ENCODE results near the gene MUC16. TPM values are rescaled to one million over a fixed set of nuclear protein-coding genes. Genes with fewer than 3 reads are reported as not detected.

The MUC16 gene
- polyA plus RNA-seq, 1 donor: 0.03 TPM

- no peak for DNase-seq
Measured at GRCh38 chr19:9008667-9009066, 1.5 kb downstream of the MUC16 start.

- no peak for DNase-seq
Measured at GRCh38 chr19:9000933-9001332, 9.3 kb downstream of the MUC16 start.

DNA sequence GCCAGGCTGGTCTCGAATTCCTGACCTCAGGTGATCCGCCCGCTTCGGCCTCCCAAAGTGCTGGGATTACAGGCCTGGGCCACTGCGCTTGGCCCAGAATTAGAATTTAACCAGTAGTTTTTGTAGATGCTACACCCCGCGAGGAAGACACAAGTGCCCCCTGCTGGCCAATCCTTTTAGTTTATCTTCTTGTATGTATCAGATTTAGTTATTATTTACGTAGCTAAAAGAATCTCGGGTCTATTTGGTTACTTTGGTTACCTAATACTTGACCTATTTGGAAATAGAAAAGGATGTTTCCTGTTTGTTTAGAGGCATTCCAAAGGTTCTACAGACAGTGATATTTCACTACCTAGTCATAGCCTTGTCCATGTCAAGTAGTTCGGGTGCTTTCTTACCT is 22.0 kb downstream of the MUC16 start:
- no peak for DNase-seq

DNA sequence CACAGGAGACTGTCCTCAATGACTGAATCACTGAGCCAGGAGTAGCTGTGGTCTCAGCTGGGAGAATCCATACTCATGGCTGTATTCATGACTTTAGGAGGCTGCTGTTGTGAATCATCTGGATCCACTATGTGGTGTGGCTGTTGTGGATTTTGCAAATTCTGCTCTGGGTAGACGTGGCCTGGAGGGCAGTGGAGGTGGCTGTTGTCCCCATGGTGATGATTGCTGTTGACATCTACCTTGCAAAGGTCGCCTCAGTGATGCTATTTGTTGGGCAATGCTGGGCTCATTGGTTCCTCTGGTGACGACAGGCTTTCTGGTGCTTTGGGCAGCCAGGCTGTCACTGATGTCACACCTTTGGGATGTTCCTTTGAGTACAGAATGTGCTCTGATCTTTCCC is 23.9 kb downstream of the MUC16 start:
- no peak for DNase-seq

DNA sequence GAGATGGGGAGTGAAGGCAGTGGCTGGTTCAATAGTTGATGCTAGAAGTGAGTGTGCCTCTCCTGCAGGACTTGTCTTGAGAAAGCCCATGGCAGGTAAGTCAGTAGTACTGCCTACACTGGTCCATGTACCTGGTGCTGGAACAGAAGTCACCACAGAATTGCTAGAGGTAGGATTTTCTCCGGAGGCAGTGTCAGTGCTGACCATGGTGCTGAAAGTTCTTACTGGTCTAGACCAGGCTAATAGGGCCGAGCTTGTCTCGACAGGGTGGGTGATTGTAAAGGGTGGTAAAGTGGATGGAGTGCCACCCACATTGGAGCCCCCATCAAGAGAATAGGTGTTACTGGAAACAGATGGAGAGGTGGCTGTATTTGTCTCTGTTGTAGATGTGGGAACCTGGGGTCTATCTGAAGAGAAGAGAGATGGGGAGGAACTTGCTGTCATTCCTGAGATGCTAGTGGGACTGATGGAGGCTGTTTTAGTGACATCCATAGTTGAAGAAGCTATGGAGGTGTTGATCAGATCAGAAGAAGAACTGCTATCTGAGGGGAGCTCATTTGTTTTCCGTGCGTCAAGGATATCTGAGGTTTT is 36.6 kb downstream of the MUC16 start:
- DNase-seq: no peak

DNA sequence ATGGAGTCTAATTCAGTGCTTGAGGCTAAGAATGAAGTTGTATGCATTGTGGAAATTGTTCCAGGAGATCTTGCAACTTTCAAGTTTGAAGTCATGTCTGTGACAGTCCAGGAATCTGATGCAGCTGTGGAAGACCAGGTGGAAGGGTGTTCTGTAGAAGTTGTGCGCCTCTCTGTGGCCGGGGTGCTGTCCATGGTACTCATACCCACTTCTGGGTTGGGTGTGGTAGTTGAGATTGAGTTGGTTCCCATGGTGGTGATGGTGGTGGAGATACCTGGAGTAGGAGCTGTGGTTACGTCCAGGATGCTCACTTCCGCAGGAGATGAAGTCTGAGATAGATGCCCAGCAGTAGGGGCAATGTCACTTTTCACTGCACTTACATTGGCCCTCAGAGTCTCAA is 44.3 kb downstream of the MUC16 start:
- DNase-seq: no peak

Other genes with a start within 250 kb of the MUC16 start
- gene ZNF558, start 178.1 kb downstream of the MUC16 start, polyA plus RNA-seq (ENCODE audit: insufficient read length): 26.7 TPM
- not detected for gene MBD3L1, start 178.0 kb downstream of the MUC16 start, polyA plus RNA-seq (ENCODE audit: insufficient read length)
- gene OR1M1, start 76.7 kb upstream of the MUC16 start, polyA plus RNA-seq (ENCODE audit: insufficient read length): not detected
- not detected for gene OR7G2, start 97.1 kb upstream of the MUC16 start, polyA plus RNA-seq (ENCODE audit: insufficient read length)
- not detected for gene OR7G1, start 105.4 kb upstream of the MUC16 start, polyA plus RNA-seq (ENCODE audit: insufficient read length)
- not detected for gene OR7G3, start 116.5 kb upstream of the MUC16 start, polyA plus RNA-seq (ENCODE audit: insufficient read length)
- 20.1 TPM for gene ZNF317, start 130.0 kb upstream of the MUC16 start, polyA plus RNA-seq (ENCODE audit: insufficient read length)
- gene OR7D2, start 168.6 kb upstream of the MUC16 start, polyA plus RNA-seq (ENCODE audit: insufficient read length): 0.06 TPM
- gene OR7D4, start 209.2 kb upstream of the MUC16 start, polyA plus RNA-seq (ENCODE audit: insufficient read length): not detected
- not detected for gene OR7E24, start 240.5 kb upstream of the MUC16 start, polyA plus RNA-seq (ENCODE audit: insufficient read length)

Measured in hindlimb muscle (tissue), 1 donor.